GOT3 (cell line): ENCODE measurements around the gene ADSL.
"Not testable (repeated sequence)": the region's sequence is repeated elsewhere in the genome, so short reads cannot be mapped to it uniquely, and the experiment has no call there.

Experiments used
- DNase-seq: peaks from one replicate; lab custom pipeline; 2025; ENCODE audit warnings: mixed read lengths; lab: John Stamatoyannopoulos, UW

The ADSL gene

GRCh38 chr22:40374567-40374966 is 28.3 kb downstream of the ADSL start:
- no peak for DNase-seq

- no peak for DNase-seq
Observed at GRCh38 chr22:40376149-40376548, 29.8 kb downstream of the ADSL start.

- DNase-seq: no peak
Observed at GRCh38 chr22:40377931-40378330, 31.6 kb downstream of the ADSL start.

- DNase-seq: not testable (repeated sequence)
Observed at GRCh38 chr22:40378448-40378847, 32.1 kb downstream of the ADSL start.

- DNase-seq: no peak
Observed at GRCh38 chr22:40381461-40381860, 35.2 kb downstream of the ADSL start.

GRCh38 chr22:40383905-40384304 is 37.6 kb downstream of the ADSL start:
- DNase-seq: no peak

GRCh38 chr22:40385036-40385782 is 38.9 kb downstream of the ADSL start:
- no peak for DNase-seq

GRCh38 chr22:40387746-40388145 is 41.4 kb downstream of the ADSL start:
- DNase-seq: no peak

GRCh38 chr22:40388231-40388630 is 41.9 kb downstream of the ADSL start:
- DNase-seq: no peak

- no peak for DNase-seq
Observed at GRCh38 chr22:40391417-40391816, 45.1 kb downstream of the ADSL start.

GRCh38 chr22:40392618-40393017 is 46.3 kb downstream of the ADSL start:
- DNase-seq: no peak

GRCh38 chr22:40394607-40395006 is 48.3 kb downstream of the ADSL start:
- DNase-seq: no peak

- DNase-seq: no peak
Observed at GRCh38 chr22:40395607-40396006, 49.3 kb downstream of the ADSL start.

- DNase-seq: no peak
Observed at GRCh38 chr22:40396882-40397281, 50.6 kb downstream of the ADSL start.

GRCh38 chr22:40397396-40397795 is 51.1 kb downstream of the ADSL start:
- no peak for DNase-seq

GRCh38 chr22:40399621-40400020 is 53.3 kb downstream of the ADSL start:
- DNase-seq: no peak

- no peak for DNase-seq
Observed at GRCh38 chr22:40400159-40400558, 53.9 kb downstream of the ADSL start.

GRCh38 chr22:40401532-40401931 is 55.2 kb downstream of the ADSL start:
- DNase-seq: no peak

GRCh38 chr22:40401981-40402406 is 55.7 kb downstream of the ADSL start:
- DNase-seq: no peak

- no peak for DNase-seq
Observed at GRCh38 chr22:40403141-40403540, 56.8 kb downstream of the ADSL start.

- DNase-seq: no peak
Observed at GRCh38 chr22:40403651-40404050, 57.4 kb downstream of the ADSL start.

- DNase-seq: no peak
Observed at GRCh38 chr22:40404251-40405177, 58.2 kb downstream of the ADSL start.
